Esophagus squamous epithelium (tissue), 5 donors: ENCODE data around the gene RPGRIP1L. TPM values are rescaled to one million over a fixed set of nuclear protein-coding genes. Genes with fewer than 3 reads are reported as not detected.

Source experiments
- DNase-seq: peaks from one replicate; lab custom pipeline; 2025; lab: John Stamatoyannopoulos, UW
- H3K27ac ChIP-seq, 4 donors: fragments of 200-600 bp; sonication (generic); one replicate each; pipeline ENCODE4 v1.5.1; 2016 to 2019; ENCODE audit warnings: mild to moderate bottlenecking in 1 of 4
- H3K27me3 ChIP-seq, 4 donors: fragments of 200-600 bp; sonication (generic); 1 replicate in 3 of 4; 2 replicates in 1 of 4; pipeline versions ENCODE4 v1.5.1 to v1.6.0; 2017 to 2021; ENCODE audit warnings: antibody characterized with exemption in 1 of 4
- H3K36me3 ChIP-seq, 3 donors: fragments of 200-600 bp; sonication (generic); one replicate each; pipeline ENCODE4 v1.5.1; 2016 to 2019
- H3K4me1 ChIP-seq, 3 donors: fragments of 200-600 bp; sonication (generic); one replicate each; pipeline ENCODE4 v1.5.1; 2017 to 2019
- H3K4me3 ChIP-seq, 4 donors: fragments of 200-600 bp; sonication (generic); 1 replicate in 3 of 4; 2 replicates in 1 of 4; pipeline ENCODE4 v1.5.1; 2016 to 2019; ENCODE audit warnings: mild to moderate bottlenecking in 2 of 4, moderate library complexity in 1 of 4
- H3K9me3 ChIP-seq, 3 donors: fragments of 200-600 bp; sonication (generic); one replicate each; pipeline ENCODE4 v1.5.1; 2016 to 2019
- CTCF ChIP-seq, 6 experiments: fragments of 450-650 bp in 4 of 6; fragments of 200-600 bp in 2 of 6; sonication (generic) in 2 of 6; IDR thresholded peaks; one replicate each; pipeline ENCODE4 v1.5.1; 2016 to 2019; ENCODE audit warnings: antibody characterized with exemption in 6 of 6, mild to moderate bottlenecking in 4 of 6, moderate library complexity in 4 of 6
- POLR2A ChIP-seq, 4 donors: fragments of 450-650 bp; IDR thresholded peaks; one replicate each; pipeline ENCODE4 v1.6.1; 2017; ENCODE audit warnings: antibody characterized with exemption in 4 of 4, mild to moderate bottlenecking in 4 of 4, moderate library complexity in 3 of 4
- WGBS, 2 donors: methylation state at CpG; one replicate each; pipeline ENCODE4 v1.1.5; 2018; 5-methylcytosine and 5-hydroxymethylcytosine counted together
- intact Hi-C: fragments of 100-400 bp; cut with DNase I; formaldehyde crosslinking; loops from one replicate; pipeline ENCODE4 v1.15.0; 2022
- total RNA-seq, 4 donors: library from RNA; depleted of rRNA; stranded (reverse); fragments of >200 nt; gene quantifications; one replicate each; pipeline ENCODE4 v1.1.0, GENCODE V29; 2016
- donor health status: DM: yes; HTN: yes; CAD: no.

The RPGRIP1L gene
- total RNA-seq, 4 donors from 2014 or later = 1.2 to 3.9 (median 3.7) TPM

DNA sequence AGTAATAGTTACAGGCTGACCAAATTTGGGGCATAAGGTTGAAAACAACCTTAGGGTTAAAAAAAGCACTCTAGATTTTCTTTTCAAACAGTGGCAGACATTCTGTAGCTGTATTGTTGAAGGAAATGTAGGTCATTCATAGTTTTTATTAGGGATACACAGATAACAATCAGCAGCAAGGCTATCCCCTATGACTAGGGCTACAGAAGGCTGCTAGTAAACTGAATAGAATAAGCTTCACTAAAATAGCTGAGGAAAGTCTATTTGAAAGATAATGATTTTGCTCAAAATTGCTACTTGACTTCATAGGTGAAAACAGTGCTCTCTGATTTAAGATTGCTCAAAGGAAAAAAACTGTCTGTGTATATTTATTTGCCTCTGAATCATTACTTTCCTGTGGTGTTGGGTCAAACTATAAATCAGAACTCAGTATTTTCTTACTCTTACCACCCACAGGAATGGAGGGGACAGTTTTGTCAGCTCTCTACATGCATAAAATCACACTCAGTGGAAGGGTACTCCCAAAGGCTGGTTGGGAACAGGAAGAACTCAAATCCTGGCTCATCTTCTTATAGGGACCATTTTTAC lies 24.8 kb downstream of the RPGRIP1L start:
- no peak overlapping the region for H3K27ac ChIP-seq
- intact Hi-C loops = no loop called here
- H3K9me3 ChIP-seq = no peaks in the 10 kb centered on the region
- no peaks in the 10 kb centered on the region for H3K27me3 ChIP-seq
- no peaks in the 10 kb centered on the region for H3K4me1 ChIP-seq
- no peak overlapping the region for H3K4me3 ChIP-seq
- no peak for DNase-seq
- H3K36me3 ChIP-seq = no peaks in the 10 kb centered on the region
- TF ChIP-seq CTCF (IDR thresholded peaks at IDR 0.05) (no peak), POLR2A (IDR thresholded peaks at IDR 0.05) (no peak)

DNA sequence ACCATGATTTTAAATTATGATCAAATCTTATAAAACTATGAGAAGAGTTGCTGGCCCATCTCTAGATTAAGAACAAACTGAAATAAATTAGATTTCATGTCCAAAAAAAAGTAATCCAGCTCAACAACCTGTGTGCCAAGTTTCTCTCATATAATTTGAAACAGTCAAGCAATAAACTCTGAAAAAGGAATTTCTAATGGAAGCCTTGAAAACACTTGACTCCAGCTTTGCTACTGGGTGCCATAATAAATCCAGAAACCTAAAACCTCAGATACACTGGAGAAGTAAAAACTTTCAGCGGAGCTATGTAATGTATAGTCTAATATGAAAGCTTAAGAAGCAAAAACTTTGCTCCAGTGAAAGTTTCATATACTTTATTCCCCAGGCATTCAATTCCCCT lies 25.5 kb downstream of the RPGRIP1L start:
- TF ChIP-seq CTCF (IDR thresholded peaks at IDR 0.05) (no peak), POLR2A (IDR thresholded peaks at IDR 0.05) (no peak)
- Histone ChIP-seq H3K4me3 (no peak overlapping the region), H3K9me3 (no peaks in the 10 kb centered on the region), H3K27me3 (no peaks in the 10 kb centered on the region), H3K4me1 (no peaks in the 10 kb centered on the region), H3K36me3 (no peaks in the 10 kb centered on the region), H3K27ac (no peak overlapping the region)
- intact Hi-C loops = no loop called here
- 80 to 95% methylated on average over 1 of the region's 1 CpG for WGBS, 2 donors
- no peak for DNase-seq

GRCh38 chr16:53673189-53673588 lies 30.5 kb downstream of the RPGRIP1L start:
- no peak overlapping the region for H3K27ac ChIP-seq
- no peaks in the 10 kb centered on the region for H3K9me3 ChIP-seq
- intact Hi-C loops = no loop called here
- H3K27me3 ChIP-seq = no peaks in the 10 kb centered on the region
- 98 to 99% methylated on average over 4 of the region's 4 CpGs for WGBS, 2 donors
- H3K4me1 ChIP-seq = no peaks in the 10 kb centered on the region
- no peak for DNase-seq
- H3K4me3 ChIP-seq = no peak overlapping the region
- TF ChIP-seq CTCF (IDR thresholded peaks at IDR 0.05) (no peak), POLR2A (IDR thresholded peaks at IDR 0.05) (no peak)
- H3K36me3 ChIP-seq = no peaks in the 10 kb centered on the region

DNA sequence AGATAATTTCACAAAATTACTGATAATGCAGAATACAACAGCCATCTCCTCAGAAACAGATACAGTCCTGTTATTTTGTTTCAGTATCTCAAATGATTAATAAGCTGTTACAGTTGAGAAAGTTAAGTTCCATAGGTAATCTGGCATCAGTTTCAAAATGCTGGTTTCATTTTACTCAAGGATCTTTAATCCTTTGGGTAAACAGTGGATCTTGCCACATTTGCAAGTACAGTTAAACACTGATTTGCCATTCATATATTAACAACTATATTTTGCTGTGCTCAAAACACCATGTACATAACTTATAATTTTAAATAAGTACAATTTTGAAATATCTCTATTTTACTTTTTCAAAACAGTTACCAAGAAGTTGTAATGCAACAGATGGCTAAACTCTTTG lies 31.2 kb downstream of the RPGRIP1L start:
- Histone ChIP-seq H3K4me1 (no peaks in the 10 kb centered on the region), H3K36me3 (no peaks in the 10 kb centered on the region), H3K27me3 (no peaks in the 10 kb centered on the region), H3K9me3 (no peaks in the 10 kb centered on the region), H3K4me3 (no peak overlapping the region), H3K27ac (no peak overlapping the region)
- intact Hi-C loops = no loop called here
- TF ChIP-seq CTCF (IDR thresholded peaks at IDR 0.05) (no peak), POLR2A (IDR thresholded peaks at IDR 0.05) (no peak)
- DNase-seq = no peak

GRCh38 chr16:53668869-53669268 lies 34.8 kb downstream of the RPGRIP1L start:
- Histone ChIP-seq H3K27ac (no peak overlapping the region), H3K36me3 (no peaks in the 10 kb centered on the region), H3K27me3 (no peaks in the 10 kb centered on the region), H3K4me3 (no peak overlapping the region), H3K9me3 (no peaks in the 10 kb centered on the region), H3K4me1 (no peaks in the 10 kb centered on the region)
- WGBS, 2 donors = 74 to 83% methylated on average over 2 of the region's 2 CpGs
- TF ChIP-seq CTCF (IDR thresholded peaks at IDR 0.05) (no peak), POLR2A (IDR thresholded peaks at IDR 0.05) (no peak)
- intact Hi-C loops = no loop called here
- DNase-seq = no peak
